ENCODE measurements around the gene KLK8. TPM values are rescaled to one million over a fixed set of nuclear protein-coding genes. Genes with fewer than 3 reads are reported as not detected.
A peak's percentile ranks its signal among the peaks of the same experiment; 100 is the strongest.

KLK8 gene
- total RNA-seq, 1 donor from 2014 or later: not detected

GRCh38 chr19:50959731-50960500 is 41.5 kb downstream of the KLK8 start:
- DNase-seq: no peak
- no peak for TF ChIP-seq CTCF (IDR thresholded peaks at IDR 0.05; ENCODE audit: partially characterized antibody, unreplicated experiment)
- Mint-ChIP-seq H3K36me3 (ENCODE audit: unreplicated experiment) (peaks cover 9% of the 10 kb centered on the region), H3K9me3 (ENCODE audit: unreplicated experiment) (peaks cover 8% of the 10 kb centered on the region), H3K27me3 (ENCODE audit: unreplicated experiment) (peaks cover 20% of the 10 kb centered on the region), H3K4me1 (ENCODE audit: low read depth, unreplicated experiment) (peaks cover 2% of the 10 kb centered on the region), H3K4me3 (ENCODE audit: unreplicated experiment) (no peak overlapping the region), H3K27ac (ENCODE audit: unreplicated experiment) (no peak overlapping the region)

GRCh38 chr19:50957587-50957986 is 43.8 kb downstream of the KLK8 start:
- Mint-ChIP-seq H3K27ac (ENCODE audit: unreplicated experiment) (no peak overlapping the region), H3K27me3 (ENCODE audit: unreplicated experiment) (peaks cover 18% of the 10 kb centered on the region), H3K9me3 (ENCODE audit: unreplicated experiment) (peaks cover 10% of the 10 kb centered on the region), H3K4me1 (ENCODE audit: low read depth, unreplicated experiment) (no peaks in the 10 kb centered on the region), H3K4me3 (ENCODE audit: unreplicated experiment) (no peak overlapping the region), H3K36me3 (ENCODE audit: unreplicated experiment) (peaks cover 13% of the 10 kb centered on the region)
- DNase-seq: no peak
- no peak for TF ChIP-seq CTCF (IDR thresholded peaks at IDR 0.05; ENCODE audit: partially characterized antibody, unreplicated experiment)

DNA sequence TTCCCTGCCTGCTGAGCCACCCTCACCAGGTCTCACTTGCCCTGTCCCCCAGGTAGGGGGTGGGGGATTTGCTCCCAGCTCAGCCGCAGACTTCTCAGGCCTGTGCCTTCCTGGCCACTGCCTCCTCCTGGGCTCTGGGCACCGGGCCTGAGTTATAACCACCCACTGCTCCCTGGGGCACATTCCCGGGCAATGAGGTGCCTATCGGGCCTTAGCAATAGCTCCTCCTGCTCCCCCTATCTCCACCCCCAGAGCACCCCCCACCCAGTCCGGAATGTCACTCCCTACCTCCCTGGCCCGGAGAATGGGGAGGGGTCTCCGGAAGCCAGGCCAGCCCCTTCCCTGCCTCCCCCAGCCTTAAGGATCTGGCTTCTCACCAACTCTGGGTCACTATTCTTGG is 48.5 kb downstream of the KLK8 start, which contains the start of gene KLK5:
KLK5 (minus strand) TSS at position 129 of the 400 bp plus-strand sequence. CDS start 381 bp downstream, outside the sequence.
- H3K27me3 Mint-ChIP-seq (ENCODE audit: unreplicated experiment): peaks cover 5% of the 10 kb centered on the region
- H3K27ac Mint-ChIP-seq (ENCODE audit: unreplicated experiment): peak within 1 kb of the TSS; percentile 5
- no peaks in the 10 kb centered on the region for H3K4me1 Mint-ChIP-seq (ENCODE audit: low read depth, unreplicated experiment)
- H3K9me3 Mint-ChIP-seq (ENCODE audit: unreplicated experiment): peaks cover 4% of the 10 kb centered on the region
- DNase-seq: no peak
- TF ChIP-seq CTCF (IDR thresholded peaks at IDR 0.05; ENCODE audit: partially characterized antibody, unreplicated experiment): no peak
- H3K4me3 Mint-ChIP-seq (ENCODE audit: unreplicated experiment): no peak within 1 kb of the TSS
- H3K36me3 Mint-ChIP-seq (ENCODE audit: unreplicated experiment): peaks cover 4% of the 10 kb centered on the region

- Mint-ChIP-seq H3K27ac (ENCODE audit: unreplicated experiment) (no peak overlapping the region), H3K4me1 (ENCODE audit: low read depth, unreplicated experiment) (no peaks in the 10 kb centered on the region), H3K4me3 (ENCODE audit: unreplicated experiment) (no peak overlapping the region), H3K9me3 (ENCODE audit: unreplicated experiment) (peaks cover 4% of the 10 kb centered on the region), H3K36me3 (ENCODE audit: unreplicated experiment) (peaks cover 4% of the 10 kb centered on the region), H3K27me3 (ENCODE audit: unreplicated experiment) (peaks cover 8% of the 10 kb centered on the region)
- no peak for TF ChIP-seq CTCF (IDR thresholded peaks at IDR 0.05; ENCODE audit: partially characterized antibody, unreplicated experiment)
- DNase-seq: no peak
Measured at GRCh38 chr19:50949861-50950260, 51.5 kb downstream of the KLK8 start.

DNA sequence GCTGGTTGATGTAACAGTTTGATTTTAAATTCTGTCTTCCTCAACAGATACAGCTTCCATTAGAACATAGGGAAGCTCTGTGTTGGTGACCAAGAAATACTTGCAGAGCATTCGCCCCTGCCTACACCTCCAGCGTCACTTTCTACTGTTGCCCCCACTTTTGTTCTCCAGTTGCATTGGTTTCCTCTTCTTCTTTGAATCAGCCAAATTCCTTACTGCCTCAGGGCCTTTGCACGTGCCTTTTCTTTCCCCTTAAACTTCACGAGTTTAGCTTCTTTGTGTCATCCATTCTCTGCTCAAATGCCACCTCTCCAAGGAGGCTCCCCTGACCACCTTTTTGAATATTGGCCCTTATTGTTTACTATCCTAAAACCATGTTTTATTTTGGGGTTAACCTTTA is 54.3 kb downstream of the KLK8 start:
- Mint-ChIP-seq H3K27ac (ENCODE audit: unreplicated experiment) (no peak overlapping the region), H3K4me3 (ENCODE audit: unreplicated experiment) (no peak overlapping the region), H3K36me3 (ENCODE audit: unreplicated experiment) (no peaks in the 10 kb centered on the region), H3K4me1 (ENCODE audit: low read depth, unreplicated experiment) (no peaks in the 10 kb centered on the region), H3K27me3 (ENCODE audit: unreplicated experiment) (peaks cover 3% of the 10 kb centered on the region), H3K9me3 (ENCODE audit: unreplicated experiment) (peaks cover under 1% of the 10 kb centered on the region)
- no peak for DNase-seq
- TF ChIP-seq CTCF (IDR thresholded peaks at IDR 0.05; ENCODE audit: partially characterized antibody, unreplicated experiment): no peak

All from glutamatergic neuron (in vitro differentiated cells).